Prostate gland (tissue), 2 donors: Measurements from ENCODE around the gene HOXA7.

ENCODE experiments used
- CTCF ChIP-seq, 4 experiments: fragments of 200-600 bp in 2 of 4; fragments of 450-650 bp in 2 of 4; sonication (generic) in 2 of 4; IDR thresholded peaks; 1 replicate in 3 of 4; 2 replicates in 1 of 4; pipeline ENCODE4 v1.5.1; 2016 to 2019; ENCODE audit warnings: antibody characterized with exemption in 4 of 4, mild to moderate bottlenecking in 2 of 4, moderate library complexity in 2 of 4
- POLR2A ChIP-seq: fragments of 450-650 bp; IDR thresholded peaks from one replicate; pipeline ENCODE4 v1.6.1; 2016; ENCODE audit warnings: antibody characterized with exemption, mild to moderate bottlenecking
- POLR2AphosphoS5 ChIP-seq: sonication (generic); formaldehyde crosslinking; IDR thresholded peaks from one replicate; pipeline ENCODE4 v1.6.1; 2017; ENCODE audit warnings: antibody characterized with exemption

- TF ChIP-seq CTCF (IDR thresholded peaks at IDR 0.05): peak in 1 of 4 experiments; percentile 13
- TF ChIP-seq POLR2AphosphoS5: peak; percentile 87
- peak; percentile 68 for TF ChIP-seq POLR2A
Observed at GRCh38 chr7:27172823-27173510, 16.5 kb upstream of the HOXA7 start.
